HepG2 (cell line): ENCODE results near the gene CELF4. TPM values are rescaled to one million over a fixed set of nuclear protein-coding genes. Genes with fewer than 3 reads are reported as not detected.

Experiments used
- ATAC-seq: fragments of 200-7000 bp; cut with Tn5 transposase; 3 replicates; pipeline ENCODE4 v1.9.1; 2020; ENCODE audit warnings: mild to moderate bottlenecking, moderate library complexity
- BruUV-seq: library from RNA; stranded (reverse); fragments of 400-500 nt; replicated peaks from 2 replicates; lab custom pipeline; 2021; lab: Mats Ljungman, UMichigan
- CTCF ChIA-PET: fragments of 300-600 bp; formaldehyde crosslinking; extraction: SDS; loops from one replicate; lab custom pipeline; 2021; ENCODE audit warnings: low total read pairs, inconsistent platforms, low intra/inter-chr PET ratio; lab: Yijun Ruan, JAX
- POLR2A ChIA-PET: fragments of 350-600 bp; sonication (Branson Sonifier 250); formaldehyde crosslinking; loops from one replicate; lab custom pipeline; 2020; ENCODE audit warnings: antibody characterized with exemption, inconsistent platforms; lab: Yijun Ruan, JAX
- DNase-seq: peaks from one replicate; pipeline ENCODE4 v3.0.0-alpha.2; 2015; ENCODE audit warnings: low spot score
- FAIRE-seq: peaks from 3 replicates; lab custom pipeline; 2011; peaks lifted over from hg19 to GRCh38; lab: Jason Lieb, UNC
- H2AFZ ChIP-seq: one replicate; pipeline ENCODE4 v1.6.1; 2011; ENCODE audit warnings: low read length, inconsistent platforms
- H3K27ac ChIP-seq: fragments of 300-600 bp; 3 replicates; pipeline ENCODE4 v1.8.0; 2011; ENCODE audit warnings: mixed run types, mild to moderate bottlenecking, mixed read lengths, low read length, inconsistent platforms; ENCODE audit not compliant: insufficient read depth; ENCODE audit errors: extremely low read length
- H3K27me3 ChIP-seq, 2 experiments: fragments of 200-600 bp in 1 of 2; 2 replicates in 1 of 2; 3 replicates in 1 of 2; pipeline versions ENCODE4 v1.6.0 to v1.8.0; 2011; ENCODE audit warnings: low read length in 2 of 2, mild to moderate bottlenecking in 2 of 2, moderate library complexity in 2 of 2, inconsistent platforms in 1 of 2; ENCODE audit not compliant: insufficient read depth in 2 of 2, control insufficient read depth in 1 of 2
- H3K36me3 ChIP-seq, 2 experiments: fragments of 200-600 bp in 1 of 2; replicated peaks in 1 of 2; 2 replicates in 1 of 2; 3 replicates in 1 of 2; pipeline versions ENCODE4 v1.5.1 to v1.8.0; 2011; ENCODE audit warnings: low read length in 2 of 2, inconsistent platforms in 1 of 2; ENCODE audit not compliant: insufficient read depth in 2 of 2, control insufficient read depth in 1 of 2
- H3K4me1 ChIP-seq: 2 replicates; pipeline ENCODE4 v1.5.1; 2012; ENCODE audit warnings: low read length, inconsistent platforms; ENCODE audit not compliant: insufficient read depth
- H3K4me2 ChIP-seq: 2 replicates; pipeline ENCODE4 v1.6.0; 2011; ENCODE audit warnings: low read depth, low read length, inconsistent platforms
- H3K4me3 ChIP-seq, 3 experiments: fragments of 200-600 bp in 1 of 3; sonication (generic), shearing (Covaris generic) in 1 of 3; replicated peaks in 1 of 3; 2 replicates each; pipeline ENCODE4 v1.5.1; 2011 to 2016; ENCODE audit warnings: low read length in 3 of 3, inconsistent platforms in 2 of 3, low read depth in 2 of 3, mild to moderate bottlenecking in 2 of 3, control low read depth in 1 of 3, mixed read lengths in 1 of 3; ENCODE audit not compliant: insufficient read depth in 1 of 3
- H3K79me2 ChIP-seq: one replicate; pipeline ENCODE4 v1.6.1; 2011; ENCODE audit warnings: low read length, inconsistent platforms; ENCODE audit not compliant: insufficient read depth
- H3K9ac ChIP-seq: 2 replicates; pipeline ENCODE4 v1.6.0; 2011; ENCODE audit warnings: mild to moderate bottlenecking, low read depth, low read length, inconsistent platforms; ENCODE audit not compliant: insufficient read depth
- H3K9me3 ChIP-seq: 2 replicates; pipeline ENCODE4 v1.5.1; 2012; ENCODE audit warnings: mild to moderate bottlenecking, low read length
- H4K20me1 ChIP-seq: 2 replicates; pipeline ENCODE4 v1.6.0; 2011; ENCODE audit warnings: inconsistent platforms, mild to moderate bottlenecking, low read length, moderate library complexity; ENCODE audit not compliant: insufficient read depth
- AGO1 ChIP-seq: fragments of 200-400 bp; formaldehyde crosslinking; IDR thresholded peaks from 2 replicates; pipeline ENCODE4 v1.6.1; 2017; ENCODE audit warnings: mild to moderate bottlenecking, low read depth, low read length, moderate library complexity; ENCODE audit not compliant: poor library complexity, severe bottlenecking
- ATF6 ChIP-seq: sonication (generic); formaldehyde crosslinking; conservative IDR thresholded peaks from 2 replicates; pipeline ENCODE4 v1.4.0; 2020; ENCODE audit warnings: missing genetic modification reagents
- LBX2 ChIP-seq: sonication (generic); formaldehyde crosslinking; IDR thresholded peaks from 2 replicates; pipeline ENCODE4 v1.5.0; 2020; ENCODE audit warnings: missing genetic modification reagents, mild to moderate bottlenecking, borderline replicate concordance
- MTERF4 ChIP-seq: sonication (generic); formaldehyde crosslinking; IDR thresholded peaks from 2 replicates; pipeline ENCODE4 v1.8.0; 2023; ENCODE audit warnings: mild to moderate bottlenecking, missing genetic modification reagents
- SIX4 ChIP-seq: sonication (generic); formaldehyde crosslinking; IDR thresholded peaks from 2 replicates; pipeline ENCODE4 v1.4.0; 2020; ENCODE audit warnings: missing genetic modification reagents
- TOPORS ChIP-seq: sonication (generic); formaldehyde crosslinking; IDR thresholded peaks from 2 replicates; pipeline ENCODE4 v1.8.0; 2023; ENCODE audit warnings: mild to moderate bottlenecking, missing genetic modification reagents
- ZNF121 ChIP-seq: sonication (generic); formaldehyde crosslinking; IDR thresholded peaks from 2 replicates; pipeline ENCODE4 v1.5.0; 2020; ENCODE audit warnings: mild to moderate bottlenecking, missing genetic modification reagents
- ZNF326 ChIP-seq: sonication (generic); formaldehyde crosslinking; IDR thresholded peaks from 2 replicates; pipeline ENCODE4 v1.4.0; 2020; ENCODE audit warnings: missing genetic modification reagents, borderline replicate concordance
- ZSCAN25 ChIP-seq: sonication (generic); formaldehyde crosslinking; IDR thresholded peaks from 2 replicates; pipeline ENCODE4 v1.8.0; 2022; ENCODE audit warnings: mild to moderate bottlenecking, missing genetic modification reagents
- WGBS: methylation state at CpG from one replicate; pipeline ENCODE4 v1.1.6; 2017; ENCODE audit warnings: low lambda C conversion rate; 5-methylcytosine and 5-hydroxymethylcytosine counted together
- in situ Hi-C: cut with HindIII; loops from 2 replicates; pipeline ENCODE4 v1.10.0; 2017; ENCODE audit warnings: low pct_unique_long_range_greater_than_20kb; ENCODE audit not compliant: extremely low pct_ligation_motif_present
- intact Hi-C: fragments of 100-400 bp; cut with micrococcal nuclease; formaldehyde crosslinking; loops from one replicate; pipeline ENCODE4 v1.10.0; 2022; ENCODE audit not compliant: unreplicated experiment
- polyA plus RNA-seq, 8 experiments: library from polyadenylated mRNA; depleted of rRNA in 3 of 8; stranded (reverse) in 7 of 8; unstranded in 1 of 8; fragments of >200 nt; fragmentation: Illumina TruSeq in 4 of 8; extraction: Trizol in 4 of 8; gene quantifications; 2 replicates each; pipeline versions ENCODE4 v1.2.1 to v1.2.3, GENCODE V29; 2011 to 2016; ENCODE audit warnings: low read depth in 4 of 8, missing spikeins in 1 of 8, mixed read lengths in 1 of 8; ENCODE audit not compliant: insufficient read depth in 1 of 8
- total RNA-seq, 5 experiments: library from RNA; depleted of rRNA; stranded (reverse); fragments of >200 nt; fragmentation: Illumina TruSeq; extraction: Trizol; gene quantifications; 2 replicates each; pipeline ENCODE4 v1.2.3, GENCODE V29; 2016; ENCODE audit warnings: low read depth in 1 of 5

The CELF4 gene
- total and polyA plus RNA-seq, 2 of the 13 experiments (the other 11 are each of a cell fraction or from before 2014, with no cell fraction given): not detected

GRCh38 chr18:37299471-37300304 is 265.9 kb downstream of the CELF4 start (continued):
- TF ChIP-seq ATF6 (CRISPR knock-in tag) (no peak), ZNF326 (no peak), SIX4 (0 out of 2 replicates have a peak, but pooled peaks have one; percentile 20), ZNF121 (0 out of 2 replicates have a peak, but pooled peaks have one; percentile 32), TOPORS (CRISPR knock-in tag) (no peak), AGO1 (no peak), MTERF4 (no peak)

- ATAC-seq (peak; percentile 11), FAIRE-seq (no peak), DNase-seq (no peak)
- ChIA-PET CTCF (no interaction called here), POLR2A (no interaction called here)
- no TSS peak for BruUV-seq
- in situ Hi-C loops (no loop called here), intact Hi-C loops (no loop called here)
- no peak overlapping the region for H2AFZ ChIP-seq
- peak overlapping the region; percentile 55; the same call in 1 of the 2 replicates for H3K4me2 ChIP-seq
- WGBS: 43% methylated on average over 6 of the region's 6 CpGs
- H3K36me3 ChIP-seq: no peaks in the 10 kb centered on the region
- H3K27me3 ChIP-seq: 0 out of 5 replicates have a peak, but pooled peaks cover 0 to 4% of the 10 kb centered on the region in 2 experiments
- H3K9ac ChIP-seq: peak overlapping the region; percentile 52; the same call in 1 of the 2 replicates
- TF ChIP-seq ZSCAN25 (CRISPR knock-in tag) (no peak), LBX2 (CRISPR knock-in tag) (0 out of 2 replicates have a peak, but pooled peaks have one; percentile 17)
- no peak overlapping the region for H3K27ac ChIP-seq
- no peaks in the 10 kb centered on the region for H4K20me1 ChIP-seq
- no peaks in the 10 kb centered on the region for H3K79me2 ChIP-seq
- H3K4me1 ChIP-seq: peaks cover 25% of the 10 kb centered on the region
- H3K9me3 ChIP-seq: no peaks in the 10 kb centered on the region
- peak overlapping the region in 1 of 3 experiments; percentile 34; a peak in 1 of 6 replicates for H3K4me3 ChIP-seq
Measured at GRCh38 chr18:37298816-37299215, 266.8 kb downstream of the CELF4 start.
